Globus pallidus (tissue), 1 donor: Measurements from ENCODE around the gene HSFX4.
"Not testable (repeated sequence)": the region's sequence is repeated elsewhere in the genome, so short reads cannot be mapped to it uniquely, and the experiment has no call there.

Experiments
- DNase-seq: peaks from one replicate; pipeline ENCODE4 v3.0.0-alpha.2; 2015; ENCODE audit warnings: low spot score

Gene HSFX4

GRCh38 chrX:149929400-149929799 lies at the start of gene HSFX4:
Gene HSFX4, plus strand, starts transcription at chrX:149929573. Its CDS starts 72 bp downstream, at chrX:149929645.
- not testable (repeated sequence) for DNase-seq

- no peak for DNase-seq
These were observed 48.2 kb upstream of the HSFX4 start, which contains the start of gene MAGEA8 for GRCh38 chrX:149881081-149881711. Gene MAGEA8, plus strand, starts transcription at chrX:149881183. Its CDS starts 3,090 bp downstream, at chrX:149884273.

- not testable (repeated sequence) for DNase-seq
These were observed 38.5 kb upstream of the HSFX4 start for GRCh38 chrX:149890828-149891227.

GRCh38 chrX:149898554-149898953 lies 30.8 kb upstream of the HSFX4 start:
- DNase-seq, result no peak

- no peak for DNase-seq
These were observed 25.3 kb upstream of the HSFX4 start for GRCh38 chrX:149903889-149904748.

- no peak for DNase-seq
These were observed 21.1 kb upstream of the HSFX4 start for GRCh38 chrX:149908308-149908707.

GRCh38 chrX:149908727-149909126 lies 20.6 kb upstream of the HSFX4 start:
- no peak for DNase-seq

GRCh38 chrX:149909324-149910177 lies 19.8 kb upstream of the HSFX4 start:
- DNase-seq, result no peak

GRCh38 chrX:149910178-149910695 lies 19.1 kb upstream of the HSFX4 start:
- no peak for DNase-seq

- DNase-seq, result no peak
These were observed 12.5 kb upstream of the HSFX4 start for GRCh38 chrX:149916745-149917392.

GRCh38 chrX:149923836-149924235 lies 5.5 kb upstream of the HSFX4 start:
- DNase-seq, result not testable (repeated sequence)

GRCh38 chrX:149924434-149924833 lies 4.9 kb upstream of the HSFX4 start:
- not testable (repeated sequence) for DNase-seq

- DNase-seq, result not testable (repeated sequence)
These were observed 2.0 kb upstream of the HSFX4 start for GRCh38 chrX:149927245-149927963.

GRCh38 chrX:149927964-149928258 lies 1.5 kb upstream of the HSFX4 start:
- DNase-seq, result not testable (repeated sequence)

GRCh38 chrX:149928635-149929034 lies 738 bp upstream of the HSFX4 start:
- DNase-seq, result not testable (repeated sequence)

- not testable (repeated sequence) for DNase-seq
These were observed 2.0 kb downstream of the HSFX4 start for GRCh38 chrX:149931355-149931754.

GRCh38 chrX:149932150-149932549 lies 2.8 kb downstream of the HSFX4 start:
- not testable (repeated sequence) for DNase-seq

- not testable (repeated sequence) for DNase-seq
These were observed 3.6 kb downstream of the HSFX4 start for GRCh38 chrX:149932970-149933369.

GRCh38 chrX:149933547-149933946 lies 4.2 kb downstream of the HSFX4 start:
- not testable (repeated sequence) for DNase-seq

- not testable (repeated sequence) for DNase-seq
These were observed 8.0 kb downstream of the HSFX4 start for GRCh38 chrX:149937328-149937727.
